ENCODE measurements around the gene MBD6. TPM values are rescaled to one million over a fixed set of nuclear protein-coding genes. Genes with fewer than 3 reads are reported as not detected.

The MBD6 gene
- polyA plus RNA-seq, 3 donors = 2.4 to 47.7 (median 2.6) TPM

DNA sequence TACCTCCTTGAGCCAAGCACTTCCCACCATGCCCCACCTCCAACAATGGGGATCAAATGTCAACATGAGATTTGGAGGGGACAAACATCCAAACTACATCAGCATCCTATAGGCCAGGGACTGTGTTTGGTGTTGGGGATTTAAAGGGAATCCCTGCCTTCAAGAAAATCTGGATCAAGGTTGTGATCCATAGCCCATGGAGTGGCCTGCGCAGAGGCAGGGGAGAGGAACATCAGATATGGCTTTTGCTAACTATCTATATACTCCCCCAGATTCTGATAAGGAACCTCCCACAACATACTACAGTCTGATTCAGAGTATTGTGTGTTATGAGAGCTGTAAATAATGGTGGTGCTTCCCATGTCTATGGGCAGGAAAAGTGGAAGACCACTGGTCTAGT, 32.3 kb downstream of the MBD6 start:
- H3K9ac ChIP-seq (ENCODE audit: insufficient read depth, low read length, poor library complexity, severe bottlenecking) = no peak overlapping the region
- Mint-ChIP-seq H3K27ac (no peak overlapping the region), H3K4me3 (no peak overlapping the region), H3K9me3 (peaks cover 0 to 11% (median 0%) of the 10 kb centered on the region in 7 donors), H3K27me3 (ENCODE audit: low read depth in 3 of 3) (peaks cover 27 to 36% (median 28%) of the 10 kb centered on the region in 3 donors), H3K4me1 (peaks cover 7% of the 10 kb centered on the region), H3K36me3 (peaks cover 4 to 5% of the 10 kb centered on the region in 2 donors)
- H3K4me3 ChIP-seq (replicated peaks in 1 of 3; ENCODE audit: low read depth in 2 of 3, low read length in 3 of 3) = no peak overlapping the region
- peaks cover 4 to 6% of the 10 kb centered on the region in 2 donors for H3K4me1 ChIP-seq (ENCODE audit: control insufficient read depth in 1 of 2, insufficient read depth in 2 of 2, low read length in 2 of 2)
- H3K79me2 ChIP-seq (ENCODE audit: insufficient read depth, low read length) = no peaks in the 10 kb centered on the region
- no peaks in the 10 kb centered on the region for H4K20me1 ChIP-seq (ENCODE audit: insufficient read depth, low read length)
- H3K36me3 ChIP-seq (replicated peaks in 1 of 2; ENCODE audit: control insufficient read depth in 1 of 2, insufficient read depth in 2 of 2, low read length in 2 of 2) = no peaks in the 10 kb centered on the region
- no CpG with 5 or more reads among the region's 1 CpG for WGBS (ENCODE audit: insufficient coverage)
- H3K27me3 ChIP-seq (ENCODE audit: control insufficient read depth in 2 of 2, insufficient read depth in 2 of 2, low read length in 2 of 2) = peaks cover 17 to 21% of the 10 kb centered on the region in 2 donors
- intact Hi-C loops (cut with micrococcal nuclease) = loop anchor here in 1 of 2 donors (5.0 kb wide), 1 partner anchor 193 kb away; no protein-coding TSS in a partner anchor
- DNase-seq = no peak
- no peak overlapping the region for H2AFZ ChIP-seq (ENCODE audit: insufficient read depth, low read depth, low read length, poor library complexity, severe bottlenecking)
- H3K27ac ChIP-seq (ENCODE audit: low read depth in 1 of 2, low read length in 2 of 2) = no peak overlapping the region
- TF ChIP-seq, protein P1, sequence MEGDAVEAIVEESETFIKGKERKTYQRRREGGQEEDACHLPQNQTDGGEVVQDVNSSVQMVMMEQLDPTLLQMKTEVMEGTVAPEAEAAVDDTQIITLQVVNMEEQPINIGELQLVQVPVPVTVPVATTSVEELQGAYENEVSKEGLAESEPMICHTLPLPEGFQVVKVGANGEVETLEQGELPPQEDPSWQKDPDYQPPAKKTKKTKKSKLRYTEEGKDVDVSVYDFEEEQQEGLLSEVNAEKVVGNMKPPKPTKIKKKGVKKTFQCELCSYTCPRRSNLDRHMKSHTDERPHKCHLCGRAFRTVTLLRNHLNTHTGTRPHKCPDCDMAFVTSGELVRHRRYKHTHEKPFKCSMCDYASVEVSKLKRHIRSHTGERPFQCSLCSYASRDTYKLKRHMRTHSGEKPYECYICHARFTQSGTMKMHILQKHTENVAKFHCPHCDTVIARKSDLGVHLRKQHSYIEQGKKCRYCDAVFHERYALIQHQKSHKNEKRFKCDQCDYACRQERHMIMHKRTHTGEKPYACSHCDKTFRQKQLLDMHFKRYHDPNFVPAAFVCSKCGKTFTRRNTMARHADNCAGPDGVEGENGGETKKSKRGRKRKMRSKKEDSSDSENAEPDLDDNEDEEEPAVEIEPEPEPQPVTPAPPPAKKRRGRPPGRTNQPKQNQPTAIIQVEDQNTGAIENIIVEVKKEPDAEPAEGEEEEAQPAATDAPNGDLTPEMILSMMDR (IDR thresholded peaks at IDR 0.05) = no peak
- H3K9me3 ChIP-seq (replicated peaks in 1 of 2; ENCODE audit: control insufficient read depth in 1 of 2, insufficient read depth in 1 of 2, low read length in 2 of 2) = no peaks in the 10 kb centered on the region
- H3K4me2 ChIP-seq (replicated peaks; ENCODE audit: extremely low read depth, low read length, poor library complexity, severe bottlenecking) = no peak overlapping the region

DNA sequence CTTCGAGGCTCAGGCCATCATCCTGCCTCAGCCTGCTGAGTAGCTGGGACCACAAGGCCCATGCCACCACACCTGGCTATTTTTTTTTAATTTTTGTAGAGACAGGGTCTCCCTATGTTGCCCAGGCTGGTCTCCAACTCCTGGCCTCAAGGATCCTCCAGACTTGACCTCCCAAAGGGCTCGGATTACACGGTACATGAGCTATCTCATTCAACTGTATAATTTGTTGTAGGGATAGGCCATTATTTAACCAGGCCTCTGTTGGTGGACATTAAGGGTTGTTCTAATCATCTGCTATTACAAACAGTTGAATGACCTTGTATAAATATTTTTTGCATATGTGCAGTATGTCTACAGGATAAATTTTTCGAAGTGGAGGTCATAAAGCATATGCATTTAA, 36.2 kb downstream of the MBD6 start:
- H3K27me3 Mint-ChIP-seq (ENCODE audit: low read depth in 3 of 3) = peaks cover 12 to 24% (median 21%) of the 10 kb centered on the region in 3 donors
- Histone ChIP-seq H3K36me3 (replicated peaks in 1 of 2; ENCODE audit: control insufficient read depth in 1 of 2, insufficient read depth in 2 of 2, low read length in 2 of 2) (no peaks in the 10 kb centered on the region), H3K9me3 (replicated peaks in 1 of 2; ENCODE audit: control insufficient read depth in 1 of 2, insufficient read depth in 1 of 2, low read length in 2 of 2) (no peaks in the 10 kb centered on the region), H4K20me1 (ENCODE audit: insufficient read depth, low read length) (no peaks in the 10 kb centered on the region), H2AFZ (ENCODE audit: insufficient read depth, low read depth, low read length, poor library complexity, severe bottlenecking) (no peak overlapping the region), H3K27ac (ENCODE audit: low read depth in 1 of 2, low read length in 2 of 2) (no peak overlapping the region), H3K4me3 (replicated peaks in 1 of 3; ENCODE audit: low read depth in 2 of 3, low read length in 3 of 3) (no peak overlapping the region), H3K4me1 (ENCODE audit: control insufficient read depth in 1 of 2, insufficient read depth in 2 of 2, low read length in 2 of 2) (no peaks in the 10 kb centered on the region), H3K27me3 (ENCODE audit: control insufficient read depth in 2 of 2, insufficient read depth in 2 of 2, low read length in 2 of 2) (peaks cover under 1 to 10% of the 10 kb centered on the region in 2 donors), H3K9ac (ENCODE audit: insufficient read depth, low read length, poor library complexity, severe bottlenecking) (no peak overlapping the region), H3K79me2 (ENCODE audit: insufficient read depth, low read length) (no peaks in the 10 kb centered on the region), H3K4me2 (replicated peaks; ENCODE audit: extremely low read depth, low read length, poor library complexity, severe bottlenecking) (no peak overlapping the region)
- TF ChIP-seq, protein P1 (IDR thresholded peaks at IDR 0.05) = no peak
- DNase-seq = no peak
- no peaks in the 10 kb centered on the region for H3K4me1 Mint-ChIP-seq
- intact Hi-C loops (cut with micrococcal nuclease) = loop anchor here in 1 of 2 donors (5.0 kb wide), 1 partner anchor 197 kb away; no protein-coding TSS in a partner anchor
- no peak overlapping the region for H3K27ac Mint-ChIP-seq
- H3K9me3 Mint-ChIP-seq = peaks cover 0 to 2% (median 0%) of the 10 kb centered on the region in 7 donors
- H3K36me3 Mint-ChIP-seq = no peaks in the 10 kb centered on the region
- no peak overlapping the region for H3K4me3 Mint-ChIP-seq
- no CpG with 5 or more reads among the region's 4 CpGs for WGBS (ENCODE audit: insufficient coverage)

All from CD14-positive monocyte (primary cell).